Prostate gland (tissue), 2 donors: ENCODE data around the gene CTNNA2.

Source experiments
- CTCF ChIP-seq, 4 experiments: fragments of 200-600 bp in 2 of 4; fragments of 450-650 bp in 2 of 4; sonication (generic) in 2 of 4; IDR thresholded peaks; 1 replicate in 3 of 4; 2 replicates in 1 of 4; pipeline ENCODE4 v1.5.1; 2016 to 2019; ENCODE audit warnings: antibody characterized with exemption in 4 of 4, mild to moderate bottlenecking in 2 of 4, moderate library complexity in 2 of 4
- POLR2A ChIP-seq: fragments of 450-650 bp; IDR thresholded peaks from one replicate; pipeline ENCODE4 v1.6.1; 2016; ENCODE audit warnings: antibody characterized with exemption, mild to moderate bottlenecking
- POLR2AphosphoS5 ChIP-seq: sonication (generic); formaldehyde crosslinking; IDR thresholded peaks from one replicate; pipeline ENCODE4 v1.6.1; 2017; ENCODE audit warnings: antibody characterized with exemption

DNA sequence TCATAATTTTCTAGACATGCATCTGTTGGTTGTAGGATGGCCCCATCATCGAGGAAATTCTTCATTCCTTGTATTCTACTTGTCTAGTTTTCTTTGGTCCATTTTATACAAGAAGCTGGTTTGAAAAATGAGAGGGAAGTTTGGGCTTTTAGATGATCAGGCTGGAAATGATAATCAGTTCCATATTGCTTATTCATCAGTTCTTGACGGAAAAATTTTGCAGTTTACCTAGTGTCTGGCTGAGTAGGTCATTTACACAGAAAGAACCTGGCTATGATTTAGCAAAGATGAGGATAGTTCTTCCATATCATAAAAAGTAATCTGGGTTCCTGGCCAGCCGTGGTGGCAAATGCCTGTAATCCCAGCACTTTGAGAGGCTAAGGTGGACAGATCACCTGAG lies 416.8 kb downstream of the CTNNA2 start:
- TF ChIP-seq CTCF (IDR thresholded peaks at IDR 0.05) (no peak), POLR2AphosphoS5 (no peak), POLR2A (no peak)
